Stimulated activated CD4-positive, alpha-beta T cell treated with anti-CD3 and anti-CD28 coated beads, TNF-alpha, amount 100 ng/mL, for 1 hour (primary cell): ENCODE results near the gene LRP5.
"Not testable (repeated sequence)": the region's sequence is repeated elsewhere in the genome, so short reads cannot be mapped to it uniquely, and the experiment has no call there.

Source experiments
- DNase-seq, 3 donors: peaks; one replicate each; pipeline ENCODE4 v3.0.0-alpha.2; 2020; ENCODE audit warnings: low read depth in 3 of 3, low spot score in 1 of 3

Gene LRP5

DNA sequence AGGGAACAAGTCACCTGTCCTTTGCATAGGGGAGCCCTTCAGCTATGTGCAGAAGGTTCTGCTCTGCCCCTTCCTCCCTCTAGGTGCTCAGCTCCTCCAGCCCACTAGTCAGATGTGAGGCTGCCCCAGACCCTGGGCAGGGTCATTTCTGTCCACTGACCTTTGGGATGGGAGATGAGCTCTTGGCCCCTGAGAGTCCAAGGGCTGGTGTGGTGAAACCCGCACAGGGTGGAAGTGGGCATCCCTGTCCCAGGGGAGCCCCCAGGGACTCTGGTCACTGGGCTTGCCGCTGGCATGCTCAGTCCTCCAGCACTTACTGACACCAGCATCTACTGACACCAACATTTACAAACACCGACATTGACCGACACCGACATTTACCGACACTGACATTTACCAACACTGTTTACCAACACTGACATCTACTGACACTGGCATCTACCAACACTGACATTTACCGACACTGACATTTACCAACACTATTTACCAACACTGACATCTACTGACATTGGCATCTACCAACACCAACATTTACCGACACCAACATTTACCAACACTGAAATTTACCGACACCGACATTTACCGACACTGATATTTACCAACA is 76.3 kb downstream of the LRP5 start:
- no peak for DNase-seq

DNA sequence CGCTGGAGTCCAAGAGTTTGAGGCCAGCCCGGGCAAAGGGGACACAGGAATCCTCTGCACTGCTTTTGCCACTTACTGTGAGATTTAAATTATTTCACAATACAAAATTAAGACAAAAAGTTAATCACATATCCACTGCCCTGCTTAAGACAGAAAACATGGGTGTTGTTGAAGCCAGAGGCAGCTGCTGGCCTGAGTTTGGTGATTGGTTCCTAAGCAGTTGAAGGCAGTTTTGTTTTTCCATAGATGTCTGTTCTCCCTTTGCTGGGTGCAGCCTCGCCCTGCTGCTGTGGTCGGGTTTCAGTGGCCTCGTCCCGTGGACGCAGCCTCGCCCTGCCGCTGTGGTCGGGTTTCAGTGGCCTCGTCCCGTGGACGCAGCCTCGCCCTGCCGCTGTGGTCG is 77.9 kb downstream of the LRP5 start:
- DNase-seq, result no peak

DNA sequence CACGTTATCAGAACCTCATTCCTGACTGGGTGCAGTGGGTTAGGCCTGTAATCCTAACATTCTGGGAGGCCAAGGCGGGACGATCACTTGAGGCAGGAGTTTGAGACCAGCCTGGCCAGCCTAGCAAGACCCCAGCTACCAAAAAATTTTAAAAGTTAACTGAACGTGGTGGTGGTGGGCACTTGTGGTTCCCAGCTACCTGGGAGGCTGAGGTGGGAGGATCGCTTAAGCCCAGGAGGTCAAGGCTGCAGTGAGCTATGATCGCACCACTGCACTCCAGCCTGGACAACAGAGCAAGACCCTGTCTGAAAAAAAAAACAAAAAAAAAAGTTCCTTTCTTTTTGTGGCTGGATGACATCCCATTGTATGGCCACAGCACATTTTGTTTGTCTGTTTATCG is 80.4 kb downstream of the LRP5 start:
- DNase-seq, result no peak

DNA sequence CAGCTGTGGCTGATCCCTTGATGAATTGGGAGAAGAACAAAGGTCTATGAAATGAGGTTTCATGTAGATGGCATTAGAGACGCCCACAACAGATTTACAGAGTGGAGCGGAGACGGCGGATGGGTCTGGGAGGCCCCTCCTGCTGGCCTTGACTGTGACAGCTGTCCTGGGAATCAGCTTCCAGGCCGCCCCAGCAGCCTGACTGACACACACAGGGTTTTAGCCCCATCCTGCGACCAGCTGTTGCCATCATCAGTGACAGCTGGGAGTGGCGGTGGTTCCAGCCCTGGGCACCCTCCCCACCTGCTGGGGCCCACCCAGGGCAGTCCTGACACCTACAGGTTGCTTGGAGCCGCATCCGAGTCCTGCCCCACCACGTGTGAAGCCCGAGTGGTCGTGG is 84.1 kb downstream of the LRP5 start:
- DNase-seq, result no peak

DNA sequence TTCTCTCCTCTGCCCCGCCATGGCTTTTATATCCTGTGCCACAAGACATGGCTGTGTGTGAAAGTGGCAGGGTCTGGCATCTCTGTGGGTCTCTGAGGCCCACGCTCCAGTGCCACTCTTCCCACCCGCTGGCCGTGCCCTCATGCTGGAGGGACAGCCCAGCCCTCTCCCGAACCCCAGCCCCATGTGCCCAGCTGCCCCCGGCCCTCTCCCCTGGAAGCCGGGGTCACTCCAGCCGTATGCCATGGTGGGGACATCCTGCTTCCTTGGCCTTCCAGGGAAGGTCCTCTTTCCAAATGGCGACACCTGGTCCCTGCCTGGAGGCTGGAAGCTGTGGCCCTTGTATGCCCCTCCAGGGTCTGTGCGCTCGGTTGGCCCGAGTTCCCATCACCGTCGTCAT is 84.9 kb downstream of the LRP5 start:
- DNase-seq, result no peak

DNA sequence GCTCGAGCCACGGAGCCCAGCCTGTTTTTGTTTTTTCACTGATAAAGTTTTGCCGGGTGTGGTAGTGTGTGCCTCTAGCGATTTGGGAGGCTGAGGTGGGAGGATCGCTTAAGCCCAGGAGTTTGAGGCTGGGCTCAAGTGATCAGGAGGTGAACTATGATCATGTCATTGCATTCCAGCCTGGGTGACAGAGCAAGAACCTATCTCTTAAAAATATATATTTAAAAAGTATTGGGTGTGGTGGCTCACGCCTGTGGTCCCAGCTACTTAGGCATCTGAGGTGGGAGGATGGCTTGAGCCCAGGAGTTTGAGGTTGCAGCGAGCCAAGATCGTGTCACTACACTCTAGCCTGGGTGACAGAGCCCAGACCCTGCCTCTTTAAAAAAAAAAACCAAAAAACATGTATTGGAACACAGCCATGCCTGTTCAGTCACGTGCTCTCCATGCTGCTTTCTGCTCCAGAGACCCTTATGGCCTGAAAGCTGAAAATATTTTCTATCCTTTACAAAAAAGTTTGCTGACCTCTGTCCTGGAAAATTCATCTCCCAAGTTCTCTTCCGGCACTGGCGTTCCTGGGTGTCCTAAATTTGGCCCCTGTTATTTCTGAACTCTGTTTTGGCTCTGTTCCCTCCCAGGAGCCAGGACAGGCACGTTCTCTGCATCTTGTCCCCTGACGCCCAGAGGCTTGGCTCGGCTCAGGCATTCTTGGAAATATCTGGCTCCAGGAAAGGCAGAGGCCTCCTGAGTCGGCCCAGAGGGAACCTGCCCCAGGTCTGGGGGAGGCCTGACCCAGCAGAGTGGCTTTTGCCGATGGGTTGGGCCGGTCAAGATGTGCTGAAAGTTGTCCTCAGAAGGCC is 86.8 kb downstream of the LRP5 start:
- no peak for DNase-seq

DNA sequence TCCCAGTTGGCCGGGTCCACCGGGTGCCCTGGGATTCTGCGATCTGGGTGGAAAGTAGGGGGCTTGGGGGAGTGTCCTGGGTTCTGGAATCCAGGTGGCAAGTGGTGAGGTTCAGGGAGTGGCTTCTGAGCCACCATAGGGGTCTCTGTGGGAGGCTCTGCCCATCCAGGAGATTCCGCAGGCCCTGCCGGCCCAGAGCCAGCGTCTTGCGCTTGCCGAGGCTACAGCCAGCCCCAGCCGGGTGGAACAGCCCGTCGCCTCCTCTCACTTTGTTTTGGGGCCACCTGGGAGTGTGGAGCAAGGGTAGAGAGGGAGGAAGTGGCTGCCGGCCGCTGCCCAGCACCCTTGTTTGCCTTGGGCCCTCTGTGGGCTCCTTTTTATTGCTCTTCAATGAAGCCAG is 87.5 kb downstream of the LRP5 start:
- DNase-seq, result no peak

DNA sequence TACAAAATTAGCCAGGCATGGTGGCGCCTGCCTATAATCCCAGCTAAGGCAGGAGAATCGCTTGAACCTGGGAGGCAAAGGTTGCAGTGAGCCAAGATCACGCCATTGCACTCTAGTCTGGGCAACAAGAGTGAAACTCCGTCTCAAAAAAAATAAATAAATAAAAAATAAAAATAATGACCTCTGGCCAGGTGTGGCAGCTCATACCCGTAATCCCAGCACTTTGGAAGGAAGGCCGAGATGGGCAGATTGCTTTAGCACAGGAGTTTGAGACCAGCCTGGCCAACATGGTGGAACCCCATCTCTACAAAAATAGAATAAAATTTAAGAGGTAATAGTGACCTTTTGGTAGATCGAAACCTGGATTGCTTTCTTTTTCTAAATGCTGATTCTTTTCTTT is 88.2 kb downstream of the LRP5 start:
- not testable (repeated sequence) for DNase-seq

DNA sequence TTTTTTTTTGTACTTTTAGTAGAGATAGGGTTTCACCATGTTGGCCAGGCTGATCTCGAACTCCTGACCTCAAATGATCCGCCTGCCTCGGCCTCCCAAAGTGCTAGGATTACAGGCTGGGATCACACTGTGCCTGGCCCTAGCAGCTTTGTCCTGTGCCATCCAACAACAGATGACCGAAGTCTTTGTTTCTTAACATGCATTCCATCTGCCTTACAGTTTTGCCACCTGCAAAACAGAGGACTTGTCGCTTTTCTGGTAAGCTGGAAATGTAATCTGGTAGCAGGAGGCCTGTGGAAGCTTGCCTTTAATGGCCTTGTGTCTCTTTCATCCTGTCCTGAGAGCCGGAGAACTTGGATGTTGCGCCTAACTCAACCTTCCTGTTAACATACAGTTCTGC is 89.5 kb downstream of the LRP5 start:
- DNase-seq, result no peak

DNA sequence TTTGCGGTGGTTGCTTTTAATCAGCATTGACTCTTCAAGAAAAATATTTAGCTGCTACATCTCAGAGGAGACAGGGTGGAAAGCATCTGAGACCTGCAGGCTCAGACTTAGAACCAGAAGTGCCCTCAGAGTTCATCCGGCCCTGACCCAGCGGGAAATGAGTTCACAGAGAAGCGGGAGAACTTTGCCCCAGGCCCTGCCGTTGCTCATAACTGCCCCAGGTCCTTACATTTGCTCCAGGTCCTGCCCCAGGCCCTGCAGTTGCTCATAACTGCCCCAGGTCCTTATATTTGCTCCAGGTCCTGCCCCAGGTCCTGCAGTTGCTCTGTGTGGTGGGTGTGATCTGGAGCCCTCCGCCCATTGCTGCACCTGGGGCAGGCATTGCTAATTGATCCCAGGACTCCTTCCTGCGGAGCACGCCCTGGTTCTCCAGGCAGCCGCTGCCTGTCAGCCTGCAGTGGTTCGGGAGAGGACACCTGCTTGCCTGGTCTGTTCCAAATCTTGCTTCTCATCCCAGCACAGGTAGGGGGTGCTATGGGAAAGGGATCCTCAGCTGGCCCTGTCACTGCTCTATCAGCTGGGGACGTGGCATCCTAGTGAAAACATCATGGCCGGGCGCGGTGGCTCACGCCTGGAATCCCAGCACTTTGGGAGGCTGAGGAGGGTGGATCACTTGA is 90.1 kb downstream of the LRP5 start:
- DNase-seq, result no peak

DNA sequence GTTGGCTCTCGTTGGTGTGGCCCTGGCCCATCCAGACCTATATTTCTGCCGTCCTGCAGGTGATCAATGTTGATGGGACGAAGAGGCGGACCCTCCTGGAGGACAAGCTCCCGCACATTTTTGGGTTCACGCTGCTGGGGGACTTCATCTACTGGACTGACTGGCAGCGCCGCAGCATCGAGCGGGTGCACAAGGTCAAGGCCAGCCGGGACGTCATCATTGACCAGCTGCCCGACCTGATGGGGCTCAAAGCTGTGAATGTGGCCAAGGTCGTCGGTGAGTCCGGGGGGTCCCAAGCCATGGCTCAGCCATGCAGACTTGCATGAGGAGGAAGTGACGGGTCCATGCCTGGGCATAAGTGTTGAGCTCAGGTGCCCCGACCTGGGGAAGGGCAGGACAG is 91.0 kb downstream of the LRP5 start:
- no peak for DNase-seq

DNA sequence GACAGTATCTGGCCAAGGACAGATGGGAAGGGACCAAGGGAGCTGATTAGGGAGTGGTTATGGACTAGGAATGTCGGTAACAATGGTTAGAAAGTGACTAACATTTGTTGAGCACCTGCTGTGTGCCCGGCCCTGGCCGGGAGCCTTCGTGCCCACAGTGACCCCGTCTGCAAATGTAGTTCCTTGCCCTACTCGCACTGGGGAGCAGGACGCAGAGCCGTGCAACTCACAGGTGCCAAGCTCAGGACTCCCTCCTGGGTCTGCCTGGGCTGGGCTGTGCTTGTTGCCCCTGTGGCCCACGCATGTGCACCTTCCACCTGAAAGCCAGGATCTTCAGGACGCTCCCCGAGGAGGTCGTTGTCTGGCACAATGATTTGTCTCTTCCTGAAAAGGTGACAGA is 91.4 kb downstream of the LRP5 start:
- no peak for DNase-seq

DNA sequence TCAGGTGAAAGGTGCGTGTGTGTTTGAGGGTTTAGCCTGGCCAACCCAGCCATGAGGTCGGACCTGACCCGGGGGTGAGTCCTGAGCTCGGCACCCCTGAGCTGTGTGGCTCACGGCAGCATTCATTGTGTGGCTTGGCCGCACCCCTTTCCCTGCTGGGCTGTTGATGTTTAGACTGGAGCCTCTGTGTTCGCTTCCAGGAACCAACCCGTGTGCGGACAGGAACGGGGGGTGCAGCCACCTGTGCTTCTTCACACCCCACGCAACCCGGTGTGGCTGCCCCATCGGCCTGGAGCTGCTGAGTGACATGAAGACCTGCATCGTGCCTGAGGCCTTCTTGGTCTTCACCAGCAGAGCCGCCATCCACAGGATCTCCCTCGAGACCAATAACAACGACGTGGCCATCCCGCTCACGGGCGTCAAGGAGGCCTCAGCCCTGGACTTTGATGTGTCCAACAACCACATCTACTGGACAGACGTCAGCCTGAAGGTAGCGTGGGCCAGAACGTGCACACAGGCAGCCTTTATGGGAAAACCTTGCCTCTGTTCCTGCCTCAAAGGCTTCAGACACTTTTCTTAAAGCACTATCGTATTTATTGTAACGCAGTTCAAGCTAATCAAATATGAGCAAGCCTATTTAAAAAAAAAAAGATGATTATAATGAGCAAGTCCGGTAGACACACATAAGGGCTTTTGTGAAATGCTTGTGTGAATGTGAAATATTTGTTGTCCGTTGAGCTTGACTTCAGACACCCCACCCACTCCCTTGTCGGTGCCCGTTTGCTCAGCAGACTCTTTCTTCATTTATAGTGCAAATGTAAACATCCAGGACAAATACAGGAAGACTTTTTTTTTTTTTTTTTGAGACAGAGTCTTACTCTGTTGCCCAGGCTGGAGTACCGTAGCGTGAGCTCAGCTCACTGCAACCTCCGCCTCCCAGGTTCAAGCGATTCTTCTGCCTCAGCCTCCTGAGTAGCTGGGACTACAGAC is 94.2 kb downstream of the LRP5 start:
- no peak for DNase-seq

DNA sequence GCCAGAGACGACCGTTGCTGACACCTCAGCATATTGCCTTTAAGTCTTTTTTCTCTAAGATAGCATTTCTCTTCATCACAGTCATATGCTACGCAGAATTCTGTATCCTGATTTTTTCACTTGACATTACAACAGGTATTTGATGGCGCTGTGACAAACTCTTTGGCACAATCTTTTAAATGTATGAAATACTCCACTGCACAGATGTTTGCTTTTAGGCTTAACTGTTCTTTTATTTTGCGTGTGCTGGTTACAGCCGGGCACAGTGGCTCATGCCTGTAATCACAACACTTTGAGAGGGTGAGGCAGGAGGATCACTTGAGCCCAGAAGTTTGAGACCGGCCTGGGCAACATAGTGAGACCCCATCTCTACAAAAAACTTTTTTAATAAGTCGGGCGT is 96.1 kb downstream of the LRP5 start:
- DNase-seq, result no peak

DNA sequence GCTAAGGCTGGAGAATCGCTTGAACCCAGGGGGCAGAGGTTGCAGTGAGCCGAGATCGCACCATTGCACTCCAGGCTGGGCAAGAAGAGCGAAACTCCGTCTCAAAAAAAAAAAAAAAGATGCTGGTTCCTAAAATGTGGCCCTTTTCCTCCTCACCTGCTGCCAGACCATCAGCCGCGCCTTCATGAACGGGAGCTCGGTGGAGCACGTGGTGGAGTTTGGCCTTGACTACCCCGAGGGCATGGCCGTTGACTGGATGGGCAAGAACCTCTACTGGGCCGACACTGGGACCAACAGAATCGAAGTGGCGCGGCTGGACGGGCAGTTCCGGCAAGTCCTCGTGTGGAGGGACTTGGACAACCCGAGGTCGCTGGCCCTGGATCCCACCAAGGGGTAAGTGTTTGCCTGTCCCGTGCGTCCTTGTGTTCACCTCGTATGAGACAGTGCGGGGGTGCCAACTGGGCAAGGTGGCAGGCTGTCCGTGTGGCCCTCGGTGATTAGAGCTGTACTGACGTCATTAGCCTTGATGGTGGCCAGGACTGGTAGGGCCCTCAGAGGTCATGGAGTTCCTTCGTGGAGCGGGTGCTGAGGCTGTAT is 97.5 kb downstream of the LRP5 start:
- no peak for DNase-seq

DNA sequence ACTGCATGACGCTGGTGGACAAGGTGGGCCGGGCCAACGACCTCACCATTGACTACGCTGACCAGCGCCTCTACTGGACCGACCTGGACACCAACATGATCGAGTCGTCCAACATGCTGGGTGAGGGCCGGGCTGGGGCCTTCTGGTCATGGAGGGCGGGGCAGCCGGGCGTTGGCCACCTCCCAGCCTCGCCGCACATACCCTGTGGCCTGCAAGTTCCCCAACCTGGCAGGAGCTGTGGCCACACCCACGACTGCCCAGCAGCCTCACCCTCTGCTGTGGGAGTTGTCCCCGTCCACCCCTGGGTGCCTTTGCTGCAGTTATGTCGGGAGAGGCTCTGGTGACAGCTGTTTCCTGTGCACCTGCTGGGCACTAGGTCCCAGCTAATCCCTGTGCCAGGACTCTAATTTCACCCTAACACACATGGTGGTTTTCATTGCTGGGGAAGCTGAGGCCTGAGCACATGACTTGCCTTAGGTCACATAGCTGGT is 99.2 kb downstream of the LRP5 start:
- DNase-seq, result no peak

DNA sequence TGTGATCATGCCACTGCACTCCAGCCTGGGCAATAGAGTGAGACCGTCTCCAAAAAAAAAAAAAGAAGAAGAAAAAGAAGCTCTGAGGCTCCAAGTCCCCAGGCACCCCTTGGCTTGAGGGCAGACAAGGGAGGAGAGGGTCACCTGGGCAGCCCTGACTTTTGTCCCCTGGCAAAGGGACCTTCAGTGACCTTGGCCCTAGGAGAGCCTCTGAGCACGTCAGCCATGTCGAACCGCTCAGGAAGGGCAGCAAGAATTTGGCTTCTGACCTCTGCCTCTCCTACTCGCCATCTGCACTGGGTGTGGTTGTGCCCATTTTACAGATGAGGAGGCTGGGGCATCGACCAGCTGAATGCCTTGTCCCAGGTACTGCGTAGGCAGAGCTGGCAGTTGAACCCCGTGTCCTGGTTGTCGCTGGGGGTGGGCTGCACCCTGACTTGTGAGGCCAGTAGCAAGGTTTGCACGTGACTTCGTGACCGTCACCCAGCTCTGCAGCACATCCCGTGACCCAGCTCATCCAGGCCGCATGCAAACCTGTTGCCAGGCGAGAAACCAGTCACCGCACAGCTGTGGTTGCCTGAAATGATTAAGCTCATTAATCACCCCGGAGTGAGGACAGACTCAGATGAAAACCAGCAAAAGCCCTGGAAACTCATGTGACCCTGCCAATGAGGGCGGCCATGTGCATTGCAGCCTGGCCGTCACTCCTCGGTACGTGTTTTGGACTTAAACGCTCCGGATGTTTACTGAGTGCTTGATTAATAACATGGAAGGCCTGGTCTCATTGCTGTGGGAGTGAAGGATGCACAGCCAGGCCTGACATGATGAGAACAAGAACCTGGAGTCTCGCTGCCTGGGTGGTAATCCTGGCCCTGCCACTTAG is 100.4 kb downstream of the LRP5 start:
- DNase-seq, result no peak

DNA sequence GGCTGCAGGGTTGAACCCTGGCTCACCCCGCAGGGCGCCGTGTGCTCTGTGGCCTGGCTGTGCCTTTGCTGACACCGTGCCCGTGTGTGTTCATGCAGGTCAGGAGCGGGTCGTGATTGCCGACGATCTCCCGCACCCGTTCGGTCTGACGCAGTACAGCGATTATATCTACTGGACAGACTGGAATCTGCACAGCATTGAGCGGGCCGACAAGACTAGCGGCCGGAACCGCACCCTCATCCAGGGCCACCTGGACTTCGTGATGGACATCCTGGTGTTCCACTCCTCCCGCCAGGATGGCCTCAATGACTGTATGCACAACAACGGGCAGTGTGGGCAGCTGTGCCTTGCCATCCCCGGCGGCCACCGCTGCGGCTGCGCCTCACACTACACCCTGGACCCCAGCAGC is 101.2 kb downstream of the LRP5 start:
- no peak for DNase-seq

DNA sequence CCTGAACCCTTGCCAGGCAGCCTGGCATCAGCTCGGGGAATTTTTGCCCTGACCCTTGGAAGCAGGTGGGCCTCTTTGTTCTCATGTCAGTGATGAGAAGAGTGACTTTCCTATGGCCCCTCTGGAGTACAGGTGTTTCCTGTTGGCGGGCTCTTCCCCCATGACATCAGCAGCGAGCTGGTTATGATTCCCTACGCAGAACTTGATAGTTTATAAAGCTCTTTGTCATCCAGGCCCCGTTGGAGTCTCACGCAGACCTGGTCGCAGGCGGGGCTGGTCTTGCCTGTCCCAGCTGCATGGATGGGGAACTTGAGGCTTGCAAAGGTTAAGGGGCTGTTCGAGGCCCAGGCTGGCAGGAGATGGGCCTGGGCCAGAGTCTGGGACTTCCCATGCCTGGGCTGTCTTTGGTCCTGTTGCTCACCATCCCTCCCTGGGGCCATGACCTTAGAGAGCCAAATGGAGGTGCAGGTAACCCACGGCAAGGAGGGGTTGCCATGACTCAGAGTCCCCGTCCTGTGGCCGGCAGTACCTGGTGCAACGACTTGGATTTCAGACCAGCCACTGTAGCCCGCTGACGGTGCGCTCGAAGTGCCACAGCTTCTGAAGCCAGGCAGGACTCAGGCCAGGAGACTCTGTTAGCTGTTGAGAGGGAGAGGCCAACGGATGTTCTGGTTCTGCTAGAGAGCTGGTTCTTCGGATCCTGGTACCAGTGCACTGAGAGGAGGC is 102.3 kb downstream of the LRP5 start:
- no peak for DNase-seq
